Fibroblast of lung (primary cell): ENCODE measurements around the gene PIP5K1C. TPM values are rescaled to one million over a fixed set of nuclear protein-coding genes. Genes with fewer than 3 reads are reported as not detected.

ENCODE experiments used
- DNase-seq, 2 donors: peaks; one replicate each; pipeline versions ENCODE4 v3.0.0 to v3.0.0-alpha.2; 2010; ENCODE audit warnings: low read depth in 2 of 2
- H2AFZ ChIP-seq: 2 replicates; pipeline ENCODE4 v1.5.1; 2012; ENCODE audit warnings: low read length, control low read depth, inconsistent platforms
- H3K27ac ChIP-seq: 2 replicates; pipeline ENCODE4 v1.5.1; 2011; ENCODE audit warnings: low read length, control low read depth; ENCODE audit not compliant: insufficient read depth
- H3K27me3 ChIP-seq: 2 replicates; pipeline ENCODE4 v1.5.1; 2011; ENCODE audit warnings: mild to moderate bottlenecking, low read length; ENCODE audit not compliant: control insufficient read depth, insufficient read depth
- H3K36me3 ChIP-seq: 2 replicates; pipeline ENCODE4 v1.5.1; 2011; ENCODE audit warnings: low read length; ENCODE audit not compliant: control insufficient read depth, insufficient read depth
- H3K4me1 ChIP-seq: 2 replicates; pipeline ENCODE4 v1.5.1; 2011; ENCODE audit warnings: low read length; ENCODE audit not compliant: control insufficient read depth, insufficient read depth; ENCODE audit errors: extremely low read depth
- H3K4me2 ChIP-seq: 2 replicates; pipeline ENCODE4 v1.5.1; 2011; ENCODE audit warnings: low read length, control low read depth; ENCODE audit not compliant: insufficient read depth; ENCODE audit errors: extremely low read depth
- H3K4me3 ChIP-seq, 4 experiments: fragments of 200-600 bp in 1 of 4; sonication (generic) in 1 of 4; replicated peaks in 1 of 4; 2 replicates each; pipeline ENCODE4 v1.5.1; 2011 to 2016; ENCODE audit warnings: low read length in 4 of 4, low read depth in 3 of 4, mild to moderate bottlenecking in 3 of 4, control low read depth in 2 of 4, inconsistent platforms in 1 of 4, mixed read lengths in 1 of 4; ENCODE audit not compliant: insufficient read depth in 1 of 4; ENCODE audit errors: control extremely low read depth in 1 of 4
- H3K79me2 ChIP-seq: 2 replicates; pipeline ENCODE4 v1.5.1; 2012; ENCODE audit warnings: mild to moderate bottlenecking, low read length, inconsistent platforms; ENCODE audit not compliant: control insufficient read depth, insufficient read depth
- H3K9ac ChIP-seq: 2 replicates; pipeline ENCODE4 v1.5.1; 2011; ENCODE audit warnings: mild to moderate bottlenecking, low read length, control low read depth; ENCODE audit not compliant: insufficient read depth
- H3K9me3 ChIP-seq: 2 replicates; pipeline ENCODE4 v1.5.1; 2012; ENCODE audit warnings: low read depth, low read length; ENCODE audit not compliant: control insufficient read depth, insufficient read depth
- H4K20me1 ChIP-seq: 2 replicates; pipeline ENCODE4 v1.5.1; 2011; ENCODE audit warnings: low read length; ENCODE audit not compliant: control insufficient read depth, insufficient read depth; ENCODE audit errors: extremely low read depth
- EZH2 ChIP-seq: IDR thresholded peaks from 2 replicates; pipeline ENCODE4 v1.5.1; 2012; ENCODE audit warnings: low read length, control low read depth, mild to moderate bottlenecking; ENCODE audit errors: missing control alignments
- polyA plus RNA-seq, 2 donors: library from polyadenylated mRNA; depleted of rRNA in 1 of 2; stranded (reverse) in 1 of 2; unstranded in 1 of 2; fragments of >200 nt; gene quantifications; 2 replicates each; pipeline ENCODE4 v1.2.1, GENCODE V29; 2011 to 2012; ENCODE audit warnings: missing spikeins in 1 of 2
- total RNA-seq: library from RNA; depleted of rRNA; stranded (reverse); fragments of >200 nt; gene quantifications from 2 replicates; pipeline ENCODE4 v1.2.1, GENCODE V29; 2014
- TF ChIP-seq, protein P1 (sequence below), 2 donors: IDR thresholded peaks in 1 of 2; conservative IDR thresholded peaks in 1 of 2; 1 replicate in 1 of 2; 2 replicates in 1 of 2; pipeline ENCODE4 v1.5.1; 2011 to 2012; ENCODE audit warnings: low read length in 2 of 2, control low read depth in 1 of 2, inconsistent platforms in 1 of 2, low read depth in 1 of 2, mild to moderate bottlenecking in 1 of 2

PIP5K1C gene
- total and polyA plus RNA-seq, 2 donors (not counting 1 experiment from before 2014, with no cell fraction given), result 8.7 to 16.7 TPM

GRCh38 chr19:3644351-3645066, 55.8 kb downstream of the PIP5K1C start:
- DNase-seq, result peak; percentile 41 to 63
- no peaks in the 10 kb centered on the region for H4K20me1 ChIP-seq
- H2AFZ ChIP-seq, result no peak overlapping the region
- H3K4me3 ChIP-seq, result no peak overlapping the region
- no peak overlapping the region for H3K27ac ChIP-seq
- H3K4me2 ChIP-seq, result no peak overlapping the region
- H3K9ac ChIP-seq, result no peak overlapping the region
- no peak for TF ChIP-seq EZH2
- TF ChIP-seq, protein P1, sequence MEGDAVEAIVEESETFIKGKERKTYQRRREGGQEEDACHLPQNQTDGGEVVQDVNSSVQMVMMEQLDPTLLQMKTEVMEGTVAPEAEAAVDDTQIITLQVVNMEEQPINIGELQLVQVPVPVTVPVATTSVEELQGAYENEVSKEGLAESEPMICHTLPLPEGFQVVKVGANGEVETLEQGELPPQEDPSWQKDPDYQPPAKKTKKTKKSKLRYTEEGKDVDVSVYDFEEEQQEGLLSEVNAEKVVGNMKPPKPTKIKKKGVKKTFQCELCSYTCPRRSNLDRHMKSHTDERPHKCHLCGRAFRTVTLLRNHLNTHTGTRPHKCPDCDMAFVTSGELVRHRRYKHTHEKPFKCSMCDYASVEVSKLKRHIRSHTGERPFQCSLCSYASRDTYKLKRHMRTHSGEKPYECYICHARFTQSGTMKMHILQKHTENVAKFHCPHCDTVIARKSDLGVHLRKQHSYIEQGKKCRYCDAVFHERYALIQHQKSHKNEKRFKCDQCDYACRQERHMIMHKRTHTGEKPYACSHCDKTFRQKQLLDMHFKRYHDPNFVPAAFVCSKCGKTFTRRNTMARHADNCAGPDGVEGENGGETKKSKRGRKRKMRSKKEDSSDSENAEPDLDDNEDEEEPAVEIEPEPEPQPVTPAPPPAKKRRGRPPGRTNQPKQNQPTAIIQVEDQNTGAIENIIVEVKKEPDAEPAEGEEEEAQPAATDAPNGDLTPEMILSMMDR (conservative IDR thresholded peaks at IDR 0.05 in 1 of 2, IDR thresholded peaks at IDR 0.05 in 1 of 2; ENCODE audit: low read depth in 1 of 2, low read length in 2 of 2), result no peak
- H3K79me2 ChIP-seq, result no peaks in the 10 kb centered on the region
- H3K4me1 ChIP-seq, result peaks cover 6% of the 10 kb centered on the region
- H3K9me3 ChIP-seq, result no peaks in the 10 kb centered on the region
- H3K27me3 ChIP-seq, result no peaks in the 10 kb centered on the region
- peaks cover 9% of the 10 kb centered on the region for H3K36me3 ChIP-seq

GRCh38 chr19:3643674-3644313, 56.5 kb downstream of the PIP5K1C start:
- TF ChIP-seq, protein P1 (conservative IDR thresholded peaks at IDR 0.05 in 1 of 2, IDR thresholded peaks at IDR 0.05 in 1 of 2; ENCODE audit: low read depth in 1 of 2, low read length in 2 of 2), result no peak
- TF ChIP-seq EZH2, result no peak
- Histone ChIP-seq H3K79me2 (no peaks in the 10 kb centered on the region), H2AFZ (no peak overlapping the region), H4K20me1 (no peaks in the 10 kb centered on the region), H3K27ac (no peak overlapping the region), H3K4me3 (no peak overlapping the region), H3K27me3 (no peaks in the 10 kb centered on the region), H3K9ac (no peak overlapping the region), H3K9me3 (no peaks in the 10 kb centered on the region), H3K4me2 (no peak overlapping the region), H3K4me1 (peaks cover 6% of the 10 kb centered on the region), H3K36me3 (peaks cover 10% of the 10 kb centered on the region)
- DNase-seq, result no peak

- Histone ChIP-seq H3K9ac (no peak overlapping the region), H3K79me2 (no peaks in the 10 kb centered on the region), H3K4me3 (no peak overlapping the region), H2AFZ (no peak overlapping the region), H3K4me1 (peaks cover 6% of the 10 kb centered on the region), H3K4me2 (no peak overlapping the region), H4K20me1 (no peaks in the 10 kb centered on the region), H3K27ac (no peak overlapping the region), H3K9me3 (no peaks in the 10 kb centered on the region), H3K36me3 (peaks cover 15% of the 10 kb centered on the region), H3K27me3 (no peaks in the 10 kb centered on the region)
- no peak for TF ChIP-seq EZH2
- TF ChIP-seq, protein P1 (conservative IDR thresholded peaks at IDR 0.05 in 1 of 2, IDR thresholded peaks at IDR 0.05 in 1 of 2; ENCODE audit: low read depth in 1 of 2, low read length in 2 of 2), result no peak
- no peak for DNase-seq
These were observed 57.1 kb downstream of the PIP5K1C start for GRCh38 chr19:3642987-3643673.
